GM12874 (cell line): Measurements from ENCODE around the gene PDILT.

Source experiments
- TF ChIP-seq, protein P1 (sequence below): IDR thresholded peaks from 2 replicates; pipeline ENCODE4 v1.5.1; 2011; ENCODE audit warnings: low read depth, mild to moderate bottlenecking, control low read depth, low read length, moderate library complexity; ENCODE audit not compliant: insufficient read depth

Gene PDILT

DNA sequence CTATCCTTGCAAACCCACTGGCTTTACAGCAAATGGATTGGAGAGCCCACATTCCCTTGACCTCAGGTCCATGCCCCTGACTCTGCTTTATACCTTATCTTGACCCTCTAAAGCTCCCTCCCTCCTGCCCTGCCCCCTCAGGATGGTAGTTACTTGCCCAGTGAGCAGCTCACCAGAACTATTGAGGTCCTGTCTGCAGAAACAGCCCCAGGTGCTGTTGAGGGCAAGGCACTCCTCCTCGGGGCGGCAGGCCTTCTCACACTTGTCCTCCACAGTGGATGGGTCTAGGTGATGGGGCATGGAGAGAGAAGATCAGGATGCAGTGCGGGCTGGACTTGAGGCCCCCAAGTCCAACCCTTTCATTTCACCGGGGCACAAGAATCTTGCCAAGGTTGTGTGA, 81.8 kb downstream of the PDILT start:
- TF ChIP-seq, protein P1, sequence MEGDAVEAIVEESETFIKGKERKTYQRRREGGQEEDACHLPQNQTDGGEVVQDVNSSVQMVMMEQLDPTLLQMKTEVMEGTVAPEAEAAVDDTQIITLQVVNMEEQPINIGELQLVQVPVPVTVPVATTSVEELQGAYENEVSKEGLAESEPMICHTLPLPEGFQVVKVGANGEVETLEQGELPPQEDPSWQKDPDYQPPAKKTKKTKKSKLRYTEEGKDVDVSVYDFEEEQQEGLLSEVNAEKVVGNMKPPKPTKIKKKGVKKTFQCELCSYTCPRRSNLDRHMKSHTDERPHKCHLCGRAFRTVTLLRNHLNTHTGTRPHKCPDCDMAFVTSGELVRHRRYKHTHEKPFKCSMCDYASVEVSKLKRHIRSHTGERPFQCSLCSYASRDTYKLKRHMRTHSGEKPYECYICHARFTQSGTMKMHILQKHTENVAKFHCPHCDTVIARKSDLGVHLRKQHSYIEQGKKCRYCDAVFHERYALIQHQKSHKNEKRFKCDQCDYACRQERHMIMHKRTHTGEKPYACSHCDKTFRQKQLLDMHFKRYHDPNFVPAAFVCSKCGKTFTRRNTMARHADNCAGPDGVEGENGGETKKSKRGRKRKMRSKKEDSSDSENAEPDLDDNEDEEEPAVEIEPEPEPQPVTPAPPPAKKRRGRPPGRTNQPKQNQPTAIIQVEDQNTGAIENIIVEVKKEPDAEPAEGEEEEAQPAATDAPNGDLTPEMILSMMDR: no peak

DNA sequence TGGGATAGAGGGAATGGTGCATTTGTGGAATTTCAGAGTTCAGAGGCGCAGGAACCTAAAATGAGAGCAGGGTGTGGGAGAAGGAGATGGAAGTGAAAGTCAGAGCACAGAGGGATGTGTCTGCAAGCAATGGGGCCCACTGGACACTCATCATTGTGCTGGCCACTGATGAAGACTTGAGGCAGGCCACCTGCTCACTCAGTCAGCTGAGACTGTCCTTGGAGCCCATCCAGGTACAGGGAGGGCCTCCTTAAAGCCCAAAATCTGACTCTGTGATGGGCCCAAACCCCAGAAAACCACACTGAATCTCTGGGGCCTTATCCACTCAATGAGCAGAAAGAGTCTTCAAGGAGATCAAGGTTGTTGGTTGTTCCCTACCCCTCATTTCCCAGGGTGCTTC, 82.9 kb downstream of the PDILT start:
- TF ChIP-seq, protein P1: no peak

DNA sequence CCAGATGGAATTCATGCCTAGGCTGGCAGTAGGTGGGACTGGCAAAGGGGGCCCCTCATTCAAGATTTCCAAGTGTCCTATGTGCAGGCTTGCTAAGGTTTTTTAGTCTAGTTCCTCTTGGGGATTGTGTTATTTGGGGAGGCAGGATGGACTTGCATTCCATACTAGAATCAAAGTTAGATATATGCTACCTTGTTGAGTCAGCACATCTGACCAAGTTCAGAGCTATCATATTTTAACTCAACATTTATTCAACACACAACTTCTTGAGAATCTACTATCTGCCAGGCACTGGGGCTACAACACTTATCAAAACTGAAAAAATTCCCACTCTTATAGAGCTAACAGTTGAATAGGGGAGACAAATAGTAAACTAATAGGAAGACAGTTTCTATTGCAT, 83.9 kb downstream of the PDILT start:
- TF ChIP-seq, protein P1: no peak

DNA sequence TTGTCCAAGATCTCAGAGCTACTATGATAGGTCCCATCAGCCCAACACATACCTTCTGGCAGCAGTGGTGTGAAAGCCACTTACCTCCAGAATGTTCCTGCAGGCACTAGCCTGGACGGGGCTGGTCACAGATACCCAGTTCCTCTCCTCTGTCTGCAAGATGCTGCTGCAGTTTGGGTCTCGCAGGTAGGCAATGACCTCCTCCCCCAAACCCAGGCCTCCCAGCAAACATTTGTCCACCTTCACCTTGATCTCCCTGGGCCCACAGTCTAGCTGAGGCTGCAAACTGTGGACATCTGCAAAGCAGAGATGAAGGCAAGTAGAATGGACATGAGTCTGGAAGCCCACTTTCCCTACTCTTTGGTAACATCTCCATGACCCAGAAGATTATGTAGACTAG, 84.4 kb downstream of the PDILT start:
- TF ChIP-seq, protein P1: no peak

DNA sequence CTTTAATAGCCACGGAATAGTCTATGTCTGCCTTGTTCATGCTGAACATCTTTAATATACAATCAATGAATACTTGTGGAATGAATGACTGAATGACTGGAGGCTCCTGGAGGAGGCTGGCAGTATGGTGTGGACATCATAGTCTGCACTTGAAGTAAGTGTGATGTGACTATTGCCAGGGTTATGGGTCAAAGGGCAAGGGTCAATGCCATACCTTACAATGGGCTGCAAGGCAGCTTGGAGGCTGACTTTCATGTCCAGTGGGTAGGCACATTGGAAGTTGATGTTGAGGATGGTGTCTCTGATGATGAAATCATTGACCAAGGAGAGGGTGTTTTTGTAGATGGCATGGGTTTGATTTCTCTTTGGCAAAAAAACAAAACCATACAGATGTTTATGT, 85.1 kb downstream of the PDILT start:
- TF ChIP-seq, protein P1: no peak

DNA sequence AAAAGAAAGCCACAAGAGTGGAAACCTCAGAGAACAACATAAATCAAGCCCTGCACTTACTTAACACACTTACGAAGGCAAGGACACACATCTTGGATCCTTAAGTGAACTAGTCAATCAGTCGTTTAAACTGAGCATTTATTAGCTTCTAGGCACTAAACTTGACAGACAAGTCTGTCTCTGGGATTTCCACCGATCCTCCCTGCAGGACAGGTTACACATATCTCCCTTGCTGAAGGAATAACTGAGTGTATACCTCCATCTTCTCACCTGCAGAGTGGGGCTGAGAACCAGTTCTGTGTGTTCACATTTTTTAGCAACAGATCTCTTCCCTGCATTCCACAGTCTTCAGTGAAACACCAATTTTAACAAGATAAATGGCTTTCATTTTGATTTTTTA, 86.1 kb downstream of the PDILT start:
- TF ChIP-seq, protein P1: no peak

DNA sequence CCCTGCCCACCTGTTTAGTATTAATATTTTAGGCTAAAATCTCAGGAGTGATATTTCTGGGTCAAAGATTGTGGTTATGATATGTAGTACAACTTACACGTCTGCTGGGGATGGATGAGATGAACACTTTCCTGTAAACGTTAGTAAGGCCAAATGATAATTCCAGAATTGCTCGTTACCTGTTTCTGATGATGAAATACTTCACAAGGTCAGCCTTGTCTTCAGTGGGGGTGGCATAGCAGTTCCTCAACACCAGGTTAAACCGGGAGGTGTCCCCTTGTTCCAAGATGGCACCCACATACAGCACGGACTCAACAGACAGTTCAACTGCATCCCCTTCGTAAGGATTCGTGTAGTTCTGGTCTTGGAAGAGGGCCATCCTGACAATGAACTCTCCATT, 86.5 kb downstream of the PDILT start:
- TF ChIP-seq, protein P1: no peak

DNA sequence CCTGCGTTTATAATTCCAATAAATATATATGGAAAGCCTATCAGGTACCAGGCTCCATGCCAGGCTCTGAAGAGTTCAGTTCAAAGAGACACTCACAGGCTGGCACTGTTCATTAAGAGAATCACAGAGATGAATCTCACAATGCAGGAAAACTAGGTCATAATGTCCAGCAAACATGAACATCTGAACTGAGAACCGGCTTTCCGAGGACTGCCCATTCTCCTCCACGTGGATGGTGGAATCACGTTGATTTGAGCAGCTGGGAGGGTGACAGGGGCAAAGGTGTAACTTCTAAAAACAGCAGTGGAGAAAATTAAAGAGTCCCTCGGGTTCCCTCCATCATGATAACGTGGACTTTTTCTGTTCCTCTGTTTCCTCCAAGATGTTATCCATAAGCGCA, 87.4 kb downstream of the PDILT start:
- TF ChIP-seq, protein P1: no peak
